NCI-H226 (cell line): ENCODE measurements around the gene KLHDC7A.

Experiments
- DNase-seq: peaks from one replicate; pipeline ENCODE4 v3.0.0-alpha.2; 2015

The KLHDC7A gene

GRCh38 chr1:18473195-18473815 lies 7.4 kb upstream of the KLHDC7A start:
- no peak for DNase-seq

GRCh38 chr1:18474559-18475175 lies 6.1 kb upstream of the KLHDC7A start:
- no peak for DNase-seq

GRCh38 chr1:18475234-18475905 lies 5.4 kb upstream of the KLHDC7A start:
- no peak for DNase-seq

- no peak for DNase-seq
Measured at GRCh38 chr1:18479454-18479853, 1.3 kb upstream of the KLHDC7A start.

- DNase-seq = no peak
Measured at GRCh38 chr1:18481190-18481920, 625 bp downstream of the KLHDC7A start.

GRCh38 chr1:18481921-18482701 lies 1.4 kb downstream of the KLHDC7A start:
- no peak for DNase-seq

GRCh38 chr1:18482721-18483425 lies 2.1 kb downstream of the KLHDC7A start:
- DNase-seq = no peak

GRCh38 chr1:18484276-18484675 lies 3.5 kb downstream of the KLHDC7A start:
- no peak for DNase-seq

- DNase-seq = no peak
Measured at GRCh38 chr1:18484721-18485120, 4.0 kb downstream of the KLHDC7A start.

- no peak for DNase-seq
Measured at GRCh38 chr1:18485227-18485626, 4.5 kb downstream of the KLHDC7A start.

- DNase-seq = no peak
Measured at GRCh38 chr1:18486195-18486594, 5.5 kb downstream of the KLHDC7A start.

- no peak for DNase-seq
Measured at GRCh38 chr1:18489417-18490143, 8.8 kb downstream of the KLHDC7A start.

GRCh38 chr1:18491168-18491567 lies 10.4 kb downstream of the KLHDC7A start:
- no peak for DNase-seq

GRCh38 chr1:18494304-18494703 lies 13.6 kb downstream of the KLHDC7A start:
- no peak for DNase-seq

GRCh38 chr1:18495635-18496034 lies 14.9 kb downstream of the KLHDC7A start:
- no peak for DNase-seq

- no peak for DNase-seq
Measured at GRCh38 chr1:18496056-18496455, 15.3 kb downstream of the KLHDC7A start.

GRCh38 chr1:18496497-18497235 lies 15.9 kb downstream of the KLHDC7A start:
- DNase-seq = no peak

GRCh38 chr1:18501833-18502232 lies 21.1 kb downstream of the KLHDC7A start:
- DNase-seq = no peak

GRCh38 chr1:18504609-18505008 lies 23.9 kb downstream of the KLHDC7A start:
- DNase-seq = no peak

GRCh38 chr1:18505666-18506065 lies 24.9 kb downstream of the KLHDC7A start:
- DNase-seq = no peak

- DNase-seq = no peak
Measured at GRCh38 chr1:18508084-18508483, 27.4 kb downstream of the KLHDC7A start.
